NCI-H1048 (cell line): ENCODE results near the gene ACADM.
"Not testable (repeated sequence)": the region's sequence is repeated elsewhere in the genome, so short reads cannot be mapped to it uniquely, and the experiment has no call there.

Experiments
- DNase-seq: peaks from one replicate; lab custom pipeline; 2025; lab: John Stamatoyannopoulos, UW

The ACADM gene

DNA sequence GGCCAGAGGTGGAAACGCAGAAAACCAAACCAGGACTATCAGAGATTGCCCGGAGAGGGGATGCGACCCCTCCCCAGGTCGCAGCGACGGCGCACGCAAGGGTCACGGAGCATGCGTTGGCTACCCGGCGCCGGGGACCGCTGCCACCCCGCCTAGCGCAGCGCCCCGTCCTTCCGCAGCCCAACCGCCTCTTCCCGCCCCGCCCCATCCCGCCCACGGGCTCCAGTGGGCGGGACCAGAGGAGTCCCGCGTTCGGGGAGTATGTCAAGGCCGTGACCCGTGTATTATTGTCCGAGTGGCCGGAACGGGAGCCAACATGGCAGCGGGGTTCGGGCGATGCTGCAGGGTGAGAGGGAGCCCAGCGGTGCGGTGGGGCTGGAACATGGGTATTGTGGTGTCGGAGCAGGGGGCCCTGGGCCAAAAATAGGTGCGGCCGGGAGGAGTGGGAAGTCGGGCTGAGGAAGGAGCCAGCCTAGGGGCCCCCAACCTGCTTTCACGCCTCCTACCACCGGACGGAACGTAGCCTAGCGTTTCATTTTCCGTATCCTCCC, at the start of gene ACADM:
Gene ACADM (plus strand): TSS at position 238 of the 551 bp plus-strand sequence. CDS start 79 bp downstream, at position 317.
- peak; percentile 14 for DNase-seq

DNA sequence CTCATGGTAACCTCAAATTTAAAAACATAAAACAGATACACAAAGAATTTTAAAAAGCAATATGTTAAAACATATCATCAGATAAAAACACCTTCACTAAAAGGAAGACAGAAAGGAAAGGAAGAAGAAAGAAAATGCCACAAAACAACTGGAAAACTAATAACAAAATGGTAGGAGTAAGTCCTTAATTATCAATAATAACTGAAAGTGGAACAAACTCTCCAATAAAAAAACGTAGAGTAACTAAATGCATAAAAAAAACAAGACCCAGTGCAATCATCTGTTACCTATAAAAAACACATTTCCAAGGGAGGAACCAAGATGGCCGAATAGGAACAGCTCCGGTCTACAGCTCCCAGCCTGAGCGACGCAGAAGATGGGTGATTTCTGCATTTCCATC, 47.1 kb upstream of the ACADM start:
- no peak for DNase-seq

DNA sequence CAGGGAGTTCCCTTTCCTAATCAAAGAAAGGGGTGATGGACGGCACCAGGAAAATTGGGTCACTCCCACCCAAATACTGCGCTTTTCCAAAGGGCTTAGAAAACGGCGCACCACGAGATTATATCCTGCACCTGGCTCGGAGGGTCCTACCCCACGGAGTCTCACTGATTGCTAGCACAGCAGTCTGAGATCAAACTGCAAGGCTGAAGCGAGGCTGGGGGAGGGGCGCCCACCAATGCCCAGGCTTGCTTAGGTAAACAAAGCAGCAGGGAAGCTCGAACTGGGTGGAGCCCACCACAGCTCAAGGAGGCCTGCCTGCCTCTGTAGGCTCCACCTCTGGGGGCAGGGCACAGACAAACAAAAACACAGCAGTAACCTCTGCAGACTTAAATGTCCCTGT, 46.5 kb upstream of the ACADM start:
- not testable (repeated sequence) for DNase-seq

DNA sequence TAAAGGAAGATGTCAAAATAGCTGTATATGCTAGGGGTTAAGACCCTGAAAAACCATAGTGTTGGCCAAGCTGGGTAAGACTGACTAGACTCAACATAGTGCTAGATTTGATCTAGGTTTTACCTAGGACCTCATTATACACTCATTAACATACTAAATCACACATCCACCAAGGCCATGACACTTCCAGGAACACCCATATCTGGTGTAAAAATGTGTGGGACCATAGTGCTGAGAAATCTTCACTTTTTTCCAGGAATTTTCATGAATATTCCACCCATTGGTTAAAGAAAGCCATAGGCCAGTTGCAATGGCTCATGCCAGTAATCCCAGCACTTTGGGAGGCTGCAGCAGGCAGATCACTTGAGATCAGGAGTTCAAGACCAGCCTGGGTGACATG, 34.0 kb upstream of the ACADM start:
- no peak for DNase-seq

DNA sequence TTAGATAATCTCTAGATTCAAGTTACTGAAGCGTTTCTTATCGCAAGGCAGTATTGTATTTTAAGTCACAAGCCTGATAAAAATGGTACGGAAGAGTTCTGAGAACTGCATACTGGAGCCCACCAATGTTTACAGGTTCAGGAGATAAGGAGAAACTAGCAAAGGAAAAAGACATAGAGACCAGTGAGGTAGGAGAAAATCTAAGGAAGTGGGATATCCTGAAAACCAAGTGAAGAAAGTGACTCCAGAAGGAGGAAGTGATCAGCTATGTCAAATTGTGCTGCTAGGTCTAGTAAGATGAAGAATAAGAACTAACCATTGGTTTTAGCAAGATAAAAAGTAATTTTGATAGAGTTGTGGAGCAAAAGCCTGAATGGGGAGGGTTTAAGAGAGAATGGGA, 31.0 kb upstream of the ACADM start:
- no peak for DNase-seq

DNA sequence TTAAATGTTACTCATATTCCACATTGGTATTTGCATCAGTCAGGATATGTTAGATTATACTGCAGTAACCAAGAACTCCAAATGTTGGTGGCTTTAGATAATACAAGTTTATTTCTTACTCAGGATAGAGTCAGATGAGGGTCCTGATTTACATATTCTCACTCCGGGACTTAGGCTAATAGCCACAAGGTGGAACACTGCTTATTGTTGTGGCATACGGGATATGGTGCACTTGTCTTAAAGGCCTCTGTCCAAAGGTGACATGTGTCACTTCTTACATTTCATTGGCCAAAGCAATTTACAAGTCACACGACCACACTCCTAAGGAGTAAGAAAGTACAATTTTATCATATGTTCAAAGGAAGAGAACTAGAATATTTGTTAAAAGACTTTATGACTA, 28.5 kb upstream of the ACADM start:
- no peak for DNase-seq

DNA sequence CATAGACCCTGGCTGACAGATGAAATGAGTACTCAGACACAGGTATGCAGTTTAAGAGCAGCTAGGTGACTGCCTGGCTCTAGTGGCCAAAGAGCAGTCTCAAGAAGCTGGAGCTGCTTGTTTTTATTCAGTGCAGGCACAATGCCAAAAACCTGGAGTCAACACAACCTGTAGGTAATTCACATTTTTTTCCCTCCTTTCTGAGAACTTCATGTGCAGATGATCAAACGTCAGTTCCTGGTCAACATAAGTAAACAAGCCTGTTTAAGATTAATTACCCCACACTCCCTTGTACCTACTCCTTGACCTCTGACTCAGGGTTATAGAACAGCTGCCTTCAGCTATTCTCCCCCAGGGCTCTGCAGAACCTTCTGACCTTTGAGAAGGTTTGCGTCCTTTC, 17.3 kb upstream of the ACADM start:
- no peak for DNase-seq

DNA sequence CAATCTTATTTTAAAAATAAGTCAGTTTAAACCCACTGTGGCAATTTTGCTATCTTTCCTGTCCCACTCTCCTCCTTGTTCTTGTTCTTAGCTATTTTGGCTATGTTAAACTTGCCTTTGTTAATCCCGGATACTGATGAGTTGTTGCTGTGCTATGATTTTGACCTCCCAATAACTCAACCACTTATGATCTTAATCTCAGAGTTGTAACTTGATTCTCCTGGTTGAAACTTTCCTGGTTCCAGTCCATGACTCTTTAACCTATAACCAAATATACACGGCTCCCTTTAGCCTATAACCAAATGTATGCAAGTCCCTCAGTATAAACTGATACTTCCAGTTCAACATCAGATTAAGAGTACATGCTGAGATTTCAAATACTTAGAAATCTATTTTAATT, 15.6 kb upstream of the ACADM start:
- no peak for DNase-seq

DNA sequence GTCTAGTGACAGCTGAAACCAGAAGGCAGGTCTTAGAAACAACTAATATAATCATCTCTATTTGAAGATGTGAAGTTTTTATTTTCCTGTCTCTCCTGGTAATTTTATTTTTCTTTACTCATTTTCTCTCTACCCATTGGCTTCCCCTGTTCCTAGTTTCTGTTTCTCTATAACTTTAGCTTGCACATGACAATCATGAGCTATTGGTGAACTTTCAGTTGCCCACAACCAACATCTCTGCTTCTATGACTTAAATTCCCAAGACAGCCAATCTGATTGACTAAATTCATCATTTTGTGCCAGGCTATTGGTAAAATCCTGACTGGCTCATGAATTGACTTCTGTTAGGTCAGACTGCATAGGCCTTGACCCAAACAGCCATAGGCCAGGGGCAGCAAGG, 13.7 kb upstream of the ACADM start:
- DNase-seq = no peak

DNA sequence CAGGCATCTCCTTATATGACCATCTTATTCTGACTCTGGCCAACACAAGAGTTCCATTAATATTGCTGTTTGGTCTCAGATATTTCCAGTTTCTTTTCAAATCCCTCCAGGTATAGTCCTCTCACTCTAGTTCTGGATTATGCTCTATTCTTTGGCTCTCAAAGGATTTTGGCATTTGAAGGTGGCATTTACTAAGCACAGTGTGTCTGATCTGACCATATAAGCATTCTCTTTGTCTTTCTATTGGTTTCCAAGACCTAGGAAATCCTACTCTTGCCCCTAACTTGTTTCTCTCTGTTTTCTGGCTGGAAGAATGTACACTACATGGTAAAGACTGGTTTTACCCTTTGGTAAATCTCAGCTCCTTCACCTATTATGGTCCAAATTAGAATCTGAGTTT, 12.7 kb upstream of the ACADM start:
- DNase-seq = no peak

DNA sequence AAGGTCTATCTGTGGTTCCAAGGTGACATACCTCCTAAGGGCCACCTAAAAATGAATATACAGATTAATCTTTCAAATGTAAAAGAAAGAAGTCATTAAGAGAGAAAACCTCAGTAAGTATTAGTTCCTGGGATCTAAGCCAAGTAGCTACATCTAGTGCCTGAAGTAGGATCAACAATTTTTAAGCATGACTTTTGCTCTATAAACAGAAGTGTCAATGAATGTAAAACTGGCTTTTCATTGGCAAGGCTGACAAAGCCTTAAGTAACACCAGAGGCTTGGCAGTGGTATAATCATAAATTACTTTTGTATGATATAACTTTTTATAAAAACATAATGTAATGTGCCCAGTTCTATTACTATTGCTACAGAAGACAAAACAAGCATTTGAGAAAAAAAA, 12.2 kb upstream of the ACADM start:
- DNase-seq = no peak

DNA sequence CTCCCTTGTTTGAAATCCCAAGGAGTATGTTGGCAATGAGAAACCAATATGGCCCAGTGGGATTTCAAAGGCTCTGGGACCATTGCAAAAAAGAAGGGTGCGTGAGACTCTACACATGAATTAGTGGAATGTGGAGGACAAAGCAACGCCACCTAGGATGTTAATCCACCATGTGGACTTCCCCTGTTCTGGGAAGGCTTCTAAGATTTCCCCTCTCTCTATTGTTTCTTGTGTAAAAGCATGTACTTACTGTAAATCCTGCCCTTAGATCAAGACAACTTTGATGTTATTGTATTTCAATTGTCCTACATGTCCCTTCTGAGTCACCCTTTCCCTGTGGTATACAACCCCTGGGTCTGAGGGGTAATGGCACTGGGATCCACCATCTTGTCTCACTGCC, 4.7 kb upstream of the ACADM start:
- DNase-seq = no peak

DNA sequence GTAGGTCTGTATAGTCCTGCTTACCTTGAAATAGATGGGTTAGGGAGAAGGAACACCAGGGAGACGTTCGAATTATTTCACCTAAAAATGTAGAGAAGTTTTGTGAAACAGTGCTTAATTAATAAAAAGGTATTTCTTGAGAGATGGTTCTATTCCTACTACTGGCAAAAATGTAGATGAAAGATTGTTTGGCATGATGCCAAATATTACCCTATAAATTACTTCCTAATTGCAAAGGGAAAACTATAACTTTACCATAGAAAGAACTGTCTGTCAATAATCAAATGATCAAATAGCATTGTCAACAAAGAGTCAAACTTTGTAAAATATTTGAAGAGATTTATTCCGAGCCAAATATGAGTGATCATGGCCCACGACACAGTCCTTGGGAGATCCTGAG, 4.2 kb upstream of the ACADM start:
- DNase-seq = no peak

DNA sequence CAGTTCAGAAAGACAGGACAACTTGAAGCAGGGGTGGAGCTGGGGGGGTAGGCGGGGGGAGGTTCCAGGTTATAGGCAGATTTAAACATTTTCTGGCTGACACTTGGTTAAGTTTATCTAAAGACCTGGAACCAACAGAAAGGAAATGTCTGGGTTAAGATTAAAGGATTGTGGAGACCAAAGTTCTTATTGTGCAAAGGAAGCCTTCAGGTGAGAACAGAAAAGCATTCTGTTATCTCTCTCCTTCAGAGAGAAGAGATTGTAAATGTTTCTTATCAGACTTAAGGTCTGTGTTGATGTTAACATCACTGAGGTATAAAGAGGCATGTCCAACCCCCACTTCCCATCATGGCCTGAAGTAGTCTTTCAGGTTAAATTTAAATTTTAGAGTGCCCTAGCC, 3.7 kb upstream of the ACADM start:
- DNase-seq = no peak

DNA sequence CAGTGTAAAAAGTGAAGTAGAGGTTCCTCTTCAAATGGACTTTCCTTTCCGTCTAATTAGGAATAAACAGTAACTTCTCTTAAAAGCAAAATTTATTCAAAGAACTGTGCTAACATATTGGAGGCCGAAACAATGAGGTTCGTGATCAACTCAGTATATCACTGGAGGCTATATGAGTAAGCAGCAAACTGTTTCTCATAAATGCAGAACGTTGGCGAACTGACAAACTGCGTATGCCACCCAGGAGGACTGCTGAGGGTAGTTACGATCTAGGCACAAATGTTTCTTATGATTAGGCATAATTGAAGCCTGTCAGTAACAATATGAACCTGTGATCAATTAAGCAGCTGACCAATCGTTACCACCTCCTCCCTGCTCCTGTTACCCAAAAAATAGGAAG, 2.3 kb upstream of the ACADM start:
- not testable (repeated sequence) for DNase-seq

DNA sequence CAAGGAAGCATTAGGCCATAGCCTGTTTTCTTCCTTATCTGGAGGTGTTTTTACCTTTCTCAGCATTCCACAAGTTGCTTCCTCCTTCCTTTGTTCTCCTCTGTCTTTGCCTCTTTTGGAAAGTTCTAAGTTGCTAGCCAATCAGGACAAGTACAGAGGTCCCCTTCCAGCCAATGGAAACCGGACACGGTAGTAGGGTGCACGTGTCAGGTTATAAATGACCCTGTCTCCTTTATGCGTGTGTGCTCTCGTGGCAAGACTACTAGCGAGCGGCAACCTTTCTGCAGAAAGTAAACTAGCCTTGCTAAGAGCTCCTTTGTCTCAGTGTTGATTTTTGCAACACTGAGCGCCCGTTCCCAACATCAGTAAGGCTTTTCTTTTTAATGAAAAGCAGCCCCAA, 1.5 kb upstream of the ACADM start:
- DNase-seq = no peak

DNA sequence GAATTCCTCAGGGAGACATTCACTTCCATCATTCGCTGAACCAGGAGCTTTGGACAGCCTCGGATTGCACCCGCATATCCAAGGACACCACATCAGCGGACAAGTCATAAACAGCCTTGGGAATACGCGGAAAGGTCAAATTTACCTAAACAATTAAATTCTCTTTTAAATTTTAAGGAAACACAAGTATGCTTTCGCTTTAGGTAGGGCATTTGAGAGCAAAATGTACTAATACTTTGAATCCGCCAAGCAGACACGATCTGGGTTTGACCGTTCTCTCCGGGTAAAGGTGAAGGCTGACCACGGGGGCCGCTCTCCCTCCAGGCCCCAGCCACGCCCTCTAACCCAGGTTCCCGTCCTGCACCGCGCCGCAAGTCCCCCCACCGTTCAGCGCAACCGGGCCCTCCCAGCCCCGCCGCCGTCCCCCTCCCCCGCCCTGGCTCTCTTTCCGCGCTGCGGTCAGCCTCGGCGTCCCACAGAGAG, 479 bp upstream of the ACADM start:
- no peak for DNase-seq

DNA sequence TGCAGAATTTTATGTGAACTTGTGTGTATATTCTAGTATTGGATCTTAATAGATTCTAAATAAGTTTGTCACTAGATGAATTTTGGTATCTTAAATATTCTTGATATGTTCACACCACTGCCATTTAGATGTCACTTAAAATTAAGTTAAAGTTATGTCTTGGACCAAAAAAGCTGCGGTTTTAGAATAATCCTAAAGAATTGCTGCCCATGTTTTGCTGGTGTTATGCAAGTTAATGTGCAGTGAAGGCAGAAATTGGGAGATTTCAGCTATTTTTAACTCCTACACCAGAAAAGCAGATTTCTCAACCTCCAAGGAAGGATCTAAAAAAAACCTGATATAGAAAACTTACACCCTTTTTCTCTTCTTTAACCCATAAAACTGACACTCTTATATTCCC, 757 bp downstream of the ACADM start:
- DNase-seq = no peak

DNA sequence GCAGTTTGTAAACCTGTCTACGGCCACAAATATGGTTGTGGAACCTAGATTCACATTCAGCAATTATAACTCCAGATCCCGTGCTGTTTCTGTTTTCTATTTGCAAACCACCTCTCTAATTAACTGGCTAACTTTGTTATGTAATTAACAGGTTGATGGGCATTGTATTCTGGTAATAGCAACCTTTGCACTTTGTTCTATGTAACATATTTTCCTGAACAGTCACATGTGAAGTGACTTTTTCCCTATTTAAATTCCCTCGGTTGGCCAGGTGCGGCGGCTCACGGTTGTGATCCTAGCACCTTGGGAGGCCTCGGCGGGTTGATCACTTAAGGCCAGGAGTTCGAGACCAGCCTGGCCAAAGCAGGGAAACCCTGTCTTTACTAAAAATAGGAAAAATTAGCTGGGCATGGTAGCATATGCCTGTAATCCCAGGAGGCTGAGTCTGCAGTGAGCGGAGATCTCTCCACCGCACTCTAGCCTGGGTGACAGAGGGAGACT, 1.4 kb downstream of the ACADM start:
- no peak for DNase-seq

DNA sequence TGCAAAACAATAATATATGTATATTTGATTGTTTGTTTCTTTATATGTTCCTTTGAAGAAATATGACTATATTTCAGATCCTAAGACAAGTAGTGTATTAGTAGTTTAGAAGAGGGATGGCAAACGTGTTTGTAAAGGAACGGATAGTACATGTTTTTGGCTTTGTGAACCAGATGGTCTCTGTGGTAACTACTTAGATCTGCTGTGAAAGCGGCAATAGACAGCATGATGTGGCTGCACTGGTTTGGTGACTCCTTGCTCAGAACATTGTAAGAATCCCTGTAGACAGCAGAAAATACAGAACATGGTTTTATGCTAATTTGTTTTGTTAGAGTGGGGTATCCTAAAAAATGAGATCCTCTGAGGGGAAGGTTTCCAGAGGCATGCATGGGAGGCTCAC, 3.1 kb downstream of the ACADM start:
- no peak for DNase-seq

DNA sequence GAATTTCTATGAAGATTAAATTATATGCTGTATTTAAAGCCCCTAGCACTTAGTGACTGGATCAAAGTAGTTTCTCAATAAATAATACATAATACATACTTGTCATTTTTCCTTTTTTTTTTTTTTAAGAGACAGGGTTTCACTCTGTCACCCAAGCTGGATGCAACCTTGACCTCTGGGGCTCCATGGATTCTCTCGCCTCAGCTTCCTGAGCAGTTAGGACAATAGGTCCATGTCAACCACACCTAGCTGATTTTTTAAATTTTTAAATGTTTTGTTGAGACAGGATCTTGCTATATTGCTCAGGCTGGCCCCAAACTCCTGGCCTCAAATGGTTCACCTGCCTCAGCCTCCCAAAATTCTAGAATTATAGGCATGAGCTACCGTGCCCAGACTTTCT, 5.9 kb downstream of the ACADM start:
- no peak for DNase-seq

DNA sequence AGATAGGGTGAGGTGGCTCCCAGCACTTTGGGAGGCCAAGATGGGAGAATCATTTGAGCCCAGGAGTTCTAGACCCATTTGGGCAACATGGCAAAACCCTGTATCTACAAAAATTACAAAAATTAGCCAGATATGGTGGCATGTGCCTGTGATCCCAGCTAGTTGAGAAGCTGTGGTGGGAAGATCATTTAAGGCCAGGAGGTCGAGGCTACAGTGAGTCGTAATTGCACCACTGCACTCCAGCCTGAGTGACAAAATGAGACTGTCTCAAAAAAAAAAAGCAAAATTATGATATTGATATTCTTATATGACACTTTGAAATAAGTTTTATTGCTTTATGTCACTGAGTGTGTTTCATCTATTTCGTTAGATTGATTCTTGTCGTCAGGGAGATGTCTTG, 7.4 kb downstream of the ACADM start:
- no peak for DNase-seq

DNA sequence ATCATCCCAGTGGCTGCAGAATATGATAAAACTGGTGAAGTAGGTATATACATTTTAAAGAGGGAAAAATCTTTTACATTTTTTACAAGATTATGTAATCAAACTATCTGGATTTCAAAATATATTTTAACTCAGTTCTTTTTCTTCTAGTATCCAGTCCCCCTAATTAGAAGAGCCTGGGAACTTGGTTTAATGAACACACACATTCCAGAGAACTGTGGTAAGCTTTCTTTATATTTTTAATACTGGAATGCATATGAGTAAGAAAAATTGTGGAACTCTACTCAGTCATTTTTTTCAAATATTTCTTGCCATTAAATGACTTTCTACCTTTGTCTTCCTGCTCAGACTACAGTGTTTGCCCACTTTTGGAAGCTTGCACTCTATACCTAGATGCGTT, 8.2 kb downstream of the ACADM start:
- no peak for DNase-seq

DNA sequence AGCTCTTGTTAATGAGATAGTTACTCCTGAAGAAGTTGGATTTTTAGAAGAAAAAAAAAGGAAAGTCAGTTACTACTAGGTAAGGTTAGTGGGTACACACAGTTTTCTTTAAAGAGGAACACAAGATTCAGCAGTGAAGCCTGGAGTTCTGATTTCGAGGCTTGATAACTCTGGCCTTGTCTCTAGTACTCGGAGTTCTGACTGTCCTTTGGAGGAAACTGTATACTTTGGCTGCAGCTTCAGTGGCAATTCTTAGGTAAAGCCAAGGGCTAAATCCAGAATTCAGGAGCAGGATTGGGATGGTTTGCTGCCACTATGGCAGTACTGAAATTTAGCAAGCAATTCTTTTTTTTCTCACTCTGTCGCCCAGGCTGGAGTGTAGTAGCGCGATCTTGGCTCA, 9.2 kb downstream of the ACADM start:
- DNase-seq = no peak

DNA sequence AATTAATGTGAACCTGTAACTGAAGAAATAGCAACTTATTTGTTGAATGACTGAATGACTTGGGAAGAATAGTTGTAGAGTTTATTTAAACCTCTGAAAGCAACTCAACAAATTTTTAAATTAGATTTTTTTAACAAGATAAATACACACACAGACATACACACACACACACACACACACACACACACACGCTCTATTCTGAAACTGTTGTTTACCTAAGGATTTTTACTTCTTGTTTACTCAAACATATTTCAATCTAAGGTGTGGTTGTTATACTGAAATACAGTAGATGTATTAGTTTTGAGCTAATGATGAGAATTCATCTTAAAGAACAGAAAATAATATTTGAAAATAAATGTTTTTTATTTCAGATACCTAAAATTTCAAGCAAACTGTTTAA, 11.5 kb downstream of the ACADM start:
- DNase-seq = no peak
